Left ventricle myocardium superior (tissue), 1 donor: Measurements from ENCODE around the gene USP48. TPM values are rescaled to one million over a fixed set of nuclear protein-coding genes. Genes with fewer than 3 reads are reported as not detected.
A peak's percentile ranks its signal among the peaks of the same experiment; 100 is the strongest.

Experiments used
- ATAC-seq: fragments of 200-7000 bp; cut with Tn5 transposase; one replicate; pipeline ENCODE4 v1.9.1; 2020; ENCODE audit warnings: mild to moderate bottlenecking, moderate library complexity
- DNase-seq: peaks from one replicate; pipeline ENCODE4 v3.0.0-alpha.2; 2020
- intact Hi-C: fragments of 100-400 bp; cut with micrococcal nuclease; formaldehyde crosslinking; loops from one replicate; pipeline ENCODE4 v1.11.0; 2022
- total RNA-seq: library from RNA; stranded (reverse); fragmentation: NEBNext Ultra II Directional; extraction: Animal tissue kit (Norgen Biotek cat#: 25700); gene quantifications from one replicate; pipeline ENCODE4 v1.2.1, GENCODE V29; 2021
- donor health status: DM: no; HTN: yes; CAD: no; lungs with severe emphysema.

Gene USP48
- total RNA-seq, 1 donor from 2014 or later: 40.3 TPM

DNA sequence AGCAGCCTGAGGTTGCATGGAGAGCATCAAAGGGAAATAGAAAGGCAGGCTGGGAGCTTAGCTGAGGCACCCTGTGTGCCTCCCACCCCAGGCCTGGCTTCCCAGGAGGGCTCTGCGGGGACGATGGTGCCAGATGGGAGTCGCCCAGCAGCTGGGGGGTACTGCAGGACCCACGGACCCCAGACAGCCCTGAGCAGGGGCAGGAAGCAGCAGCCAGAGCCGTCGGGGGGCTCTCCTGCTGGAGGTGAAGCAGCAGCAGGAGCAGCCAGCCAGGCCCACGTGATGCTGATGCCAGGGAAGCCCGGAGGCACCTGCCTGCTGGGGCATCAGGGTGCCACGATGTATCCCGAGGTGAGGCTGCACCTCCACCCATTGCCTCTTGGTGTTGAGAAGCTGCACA is 134.2 kb downstream of the USP48 start:
- no peak for DNase-seq
- no peak for ATAC-seq
- intact Hi-C loops: no loop called here

GRCh38 chr1:21648352-21648730 is 134.6 kb downstream of the USP48 start:
- ATAC-seq (no peak), DNase-seq (no peak)
- intact Hi-C loops: no loop called here

DNA sequence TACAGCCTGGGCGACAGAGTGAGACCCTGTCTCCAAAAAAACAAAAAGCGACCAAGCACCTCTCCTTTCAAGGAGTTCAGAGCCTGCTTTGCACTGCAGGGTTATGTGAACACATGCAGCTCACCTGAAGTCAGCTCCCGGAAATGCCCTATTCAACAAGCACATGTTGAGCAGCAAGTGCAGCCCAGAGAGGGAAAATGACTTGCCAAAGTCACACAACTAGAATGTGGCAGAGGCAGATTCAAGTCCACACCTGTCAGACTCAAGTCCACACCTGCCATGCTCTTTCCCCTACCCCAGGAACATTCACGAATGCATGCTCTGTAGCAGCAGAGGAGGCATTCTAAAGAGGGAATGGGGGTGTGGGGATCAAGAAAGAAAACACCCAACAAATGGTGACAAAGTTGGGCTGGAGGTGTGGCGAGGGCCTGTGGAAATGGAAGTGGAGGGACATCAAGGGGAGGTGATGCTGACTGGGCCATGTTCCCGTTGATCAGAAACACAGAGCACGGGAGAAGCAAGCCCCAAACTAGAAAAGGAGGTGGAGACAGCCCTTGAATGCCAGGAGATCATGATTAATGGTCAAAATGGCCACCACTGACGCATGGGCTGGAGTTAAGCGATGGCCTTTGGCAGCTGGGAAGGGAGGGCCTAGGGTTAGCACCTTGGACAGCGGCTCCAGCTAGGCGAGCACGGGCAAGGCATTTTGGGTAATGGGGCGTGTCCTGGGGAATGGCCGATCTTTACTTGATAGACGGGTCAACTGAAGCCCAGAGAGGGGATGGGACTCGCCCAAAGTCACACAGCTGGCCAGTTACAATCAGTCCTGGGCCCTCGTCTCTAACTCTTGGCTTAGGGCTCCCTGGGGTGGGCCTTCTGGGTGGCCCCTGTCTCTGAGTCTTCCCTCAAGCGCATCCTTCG is 135.3 kb downstream of the USP48 start:
- intact Hi-C loops: no loop called here
- peak; percentile 49 for ATAC-seq
- DNase-seq: no peak

DNA sequence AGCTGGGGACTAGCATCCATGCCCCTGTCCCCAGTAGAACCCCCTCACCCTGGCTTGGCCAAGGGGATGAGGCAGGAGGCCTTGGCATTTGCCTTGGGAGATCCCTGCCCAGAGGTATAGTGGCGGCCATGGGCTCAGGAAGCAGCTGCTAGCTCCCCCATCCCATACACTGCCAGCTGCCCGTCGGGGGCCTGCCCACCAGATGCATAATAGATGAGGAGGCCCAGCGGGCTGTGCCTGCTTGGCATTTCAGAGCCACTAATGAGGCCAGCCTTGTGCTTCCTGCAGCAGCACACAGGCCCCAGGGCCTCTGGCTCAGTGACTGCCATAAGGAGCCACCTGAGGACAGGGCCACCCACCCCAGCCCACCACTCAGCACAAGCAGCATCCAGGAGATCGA is 137.4 kb downstream of the USP48 start:
- DNase-seq (no peak), ATAC-seq (no peak)
- intact Hi-C loops: no loop called here

GRCh38 chr1:21644906-21645305 is 138.0 kb downstream of the USP48 start:
- intact Hi-C loops: no loop called here
- ATAC-seq (no peak), DNase-seq (no peak)

DNA sequence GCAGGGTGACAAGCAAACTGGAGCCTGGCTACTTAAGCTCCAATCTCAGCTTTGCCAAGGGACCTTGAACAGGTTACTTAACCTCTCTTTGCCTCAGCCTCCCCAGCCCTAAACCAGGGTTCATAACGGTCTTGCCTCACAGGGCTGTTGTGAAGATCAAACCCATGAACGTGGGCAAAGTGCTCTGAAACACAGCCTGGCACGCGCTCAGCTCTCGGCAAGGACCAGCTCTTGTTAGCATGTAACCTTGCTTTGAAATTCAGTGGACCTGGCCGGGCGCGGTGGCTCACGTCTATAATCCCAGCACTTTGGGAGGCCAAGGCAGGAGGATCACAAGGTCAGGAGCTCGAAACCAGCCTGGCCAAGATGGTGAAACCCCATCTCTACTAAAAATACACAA is 138.6 kb downstream of the USP48 start:
- intact Hi-C loops: no loop called here
- DNase-seq (no peak), ATAC-seq (no peak)

DNA sequence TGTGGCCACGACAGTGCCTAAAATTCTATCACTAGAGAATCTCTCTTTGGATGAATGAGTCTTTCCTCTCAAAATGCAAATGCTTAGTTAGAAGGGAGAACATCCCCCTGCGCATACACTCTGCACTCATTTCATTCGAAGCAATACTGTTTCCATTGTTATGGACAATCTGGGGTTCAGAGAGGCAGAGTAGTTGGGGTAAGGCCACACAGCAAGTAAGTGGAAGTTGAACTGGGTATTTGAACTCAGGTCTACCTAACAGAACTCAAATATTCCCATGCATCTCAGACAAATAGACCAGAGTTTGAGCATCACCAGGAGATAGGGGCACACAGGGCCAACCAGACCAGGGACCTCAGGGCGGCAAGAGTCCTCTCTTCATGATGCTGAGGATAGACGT is 139.3 kb downstream of the USP48 start:
- no peak for DNase-seq
- intact Hi-C loops: no loop called here
- ATAC-seq: no peak

- ATAC-seq: peak; percentile 60
- intact Hi-C loops: no loop called here
- peak; percentile 71 for DNase-seq
Measured at GRCh38 chr1:21641967-21642739, 140.8 kb downstream of the USP48 start.

DNA sequence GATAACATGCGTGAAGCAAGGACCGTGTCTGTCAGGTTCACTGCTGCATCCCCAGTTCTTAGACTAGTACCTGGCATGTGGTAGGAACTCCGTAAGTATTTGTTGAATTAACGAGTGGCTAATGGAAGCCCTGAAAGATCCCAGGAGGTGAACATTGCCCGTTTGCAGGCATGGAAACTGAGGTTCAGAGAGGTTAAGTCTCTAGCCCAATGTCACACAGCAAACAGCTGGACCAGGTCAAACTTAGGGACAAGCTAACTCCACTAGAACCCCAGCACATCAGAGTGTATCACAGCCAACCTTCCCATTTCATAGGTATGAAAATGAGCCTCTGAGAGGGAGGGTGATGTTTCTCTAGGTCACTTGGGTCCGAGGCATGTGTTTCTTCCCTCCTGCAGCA is 141.4 kb downstream of the USP48 start:
- intact Hi-C loops: no loop called here
- no peak for DNase-seq
- ATAC-seq: no peak

DNA sequence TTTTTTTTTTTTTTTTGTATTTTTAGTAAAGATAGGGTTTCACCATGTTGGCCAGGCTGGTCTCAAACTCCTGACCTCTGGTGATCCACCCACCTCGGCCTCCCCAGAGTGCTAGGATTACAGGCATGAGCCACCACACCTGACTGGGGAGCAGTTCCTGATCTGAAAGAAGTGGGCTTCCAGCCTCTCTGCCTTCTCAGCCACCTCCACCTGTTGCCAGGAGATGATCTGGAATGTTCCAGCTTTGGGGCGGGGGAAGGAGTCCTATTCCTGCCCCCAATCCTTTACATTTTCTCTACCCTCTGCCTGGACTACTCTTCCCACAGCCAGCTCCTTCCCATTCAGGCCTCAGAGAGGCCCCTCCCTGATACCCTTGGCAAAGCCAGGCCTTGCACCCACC is 141.9 kb downstream of the USP48 start:
- DNase-seq (no peak), ATAC-seq (no peak)
- intact Hi-C loops: no loop called here

GRCh38 chr1:21640653-21641052 is 142.3 kb downstream of the USP48 start:
- intact Hi-C loops: no loop called here
- DNase-seq: no peak
- no peak for ATAC-seq

DNA sequence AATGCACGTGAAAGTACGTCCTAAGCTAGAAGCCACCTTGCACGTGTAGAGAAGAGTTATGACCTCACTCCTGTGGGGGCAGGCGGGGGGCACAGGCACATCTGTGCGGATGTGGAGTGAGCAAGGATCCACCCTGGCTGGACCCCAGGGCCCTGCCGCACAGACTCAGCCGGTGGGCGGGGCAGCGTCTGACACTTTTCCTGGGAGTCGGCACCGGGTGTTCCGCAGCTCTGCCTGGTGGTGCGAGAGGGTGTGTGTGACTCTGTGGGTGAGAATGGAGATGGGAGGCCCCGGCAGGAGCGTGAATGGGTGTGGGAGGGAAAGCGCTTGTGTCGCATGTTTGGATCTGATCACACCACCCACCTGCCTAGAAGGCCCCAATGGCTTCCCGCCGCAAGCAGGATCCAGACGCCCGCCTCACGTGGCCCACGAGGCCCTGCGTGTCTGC is 143.3 kb downstream of the USP48 start:
- peak; percentile 9 for ATAC-seq
- no peak for DNase-seq
- intact Hi-C loops: no loop called here

- intact Hi-C loops: no loop called here
- DNase-seq (peak; percentile 47), ATAC-seq (peak; percentile 77)
Measured at GRCh38 chr1:21638531-21639341, 144.2 kb downstream of the USP48 start.

GRCh38 chr1:21637514-21637913 is 145.4 kb downstream of the USP48 start:
- DNase-seq (no peak), ATAC-seq (no peak)
- intact Hi-C loops: no loop called here

- ATAC-seq: no peak
- no peak for DNase-seq
- intact Hi-C loops: no loop called here
Measured at GRCh38 chr1:21636029-21636428, 146.9 kb downstream of the USP48 start.

- intact Hi-C loops: no loop called here
- DNase-seq (no peak), ATAC-seq (no peak)
Measured at GRCh38 chr1:21634806-21635535, 148.0 kb downstream of the USP48 start.

- DNase-seq (no peak), ATAC-seq (no peak)
- intact Hi-C loops: no loop called here
Measured at GRCh38 chr1:21633992-21634805, 148.8 kb downstream of the USP48 start.

DNA sequence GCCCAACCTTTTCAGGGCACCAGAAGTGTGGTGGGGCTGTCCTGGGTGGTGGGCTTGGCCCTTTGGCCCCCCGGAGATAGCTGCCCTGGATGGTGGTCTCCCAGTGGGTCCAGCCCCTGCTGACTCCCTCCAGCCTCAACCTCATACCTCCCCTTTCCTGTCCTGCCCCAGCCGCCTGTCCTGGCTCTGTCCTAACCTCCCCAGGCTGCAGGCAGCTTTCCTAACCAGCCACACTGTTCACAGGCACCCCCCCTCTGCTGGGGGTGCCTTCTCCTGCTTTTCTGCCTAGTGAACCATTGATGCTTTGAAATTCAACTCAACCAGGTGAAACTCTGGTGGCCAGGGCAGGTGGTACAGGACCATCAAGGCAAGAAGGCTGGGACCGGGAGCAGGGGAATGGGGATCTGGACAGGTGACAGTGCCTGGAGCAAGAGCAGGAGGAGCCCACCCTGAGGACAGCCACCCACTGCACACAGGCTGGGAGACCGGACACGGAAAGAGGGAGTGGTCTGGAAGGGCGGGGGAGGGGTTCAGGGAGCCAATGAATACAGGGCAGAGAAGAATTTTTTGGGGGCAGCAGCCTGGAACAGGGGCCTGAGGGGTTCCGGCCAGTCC is 149.7 kb downstream of the USP48 start:
- DNase-seq (no peak), ATAC-seq (no peak)
- intact Hi-C loops: no loop called here
